GM23338 (cell line): Measurements from ENCODE around the gene MID1.

Source experiments
- CREB1 ChIP-seq: fragments of 250-450 bp; sonication (Bioruptor Pico); IDR thresholded peaks from 2 replicates; pipeline ENCODE4 v1.5.0; 2020; ENCODE audit warnings: low read depth, mild to moderate bottlenecking, moderate library complexity
- EZH2 ChIP-seq: fragments of 200-600 bp; sonication (generic); IDR thresholded peaks from one replicate; pipeline ENCODE4 v1.8.0; 2017; ENCODE audit warnings: antibody characterized with exemption, mild to moderate bottlenecking, low read depth; ENCODE audit not compliant: unreplicated experiment
- EZH2phosphoT487 ChIP-seq: fragments of 200-600 bp; sonication (generic); IDR thresholded peaks from one replicate; pipeline ENCODE4 v1.8.1; 2018; ENCODE audit warnings: antibody characterized with exemption; ENCODE audit not compliant: unreplicated experiment
- JUNB ChIP-seq: IDR thresholded peaks from one replicate; pipeline ENCODE4 v1.6.1; 2016; ENCODE audit warnings: antibody characterized with exemption; ENCODE audit not compliant: unreplicated experiment
- NANOG ChIP-seq: IDR thresholded peaks from 2 replicates; pipeline ENCODE4 v1.6.1; 2016; ENCODE audit warnings: antibody characterized with exemption, borderline replicate concordance
- POLR2AphosphoS5 ChIP-seq: IDR thresholded peaks from 2 replicates; pipeline ENCODE4 v1.6.1; 2016; ENCODE audit warnings: antibody characterized with exemption, low read depth
- ZNF114 ChIP-seq: fragments of 250-450 bp; sonication (Bioruptor Pico); IDR thresholded peaks from 2 replicates; pipeline ENCODE4 v1.5.0; 2020; ENCODE audit warnings: mild to moderate bottlenecking, moderate library complexity
- TF ChIP-seq, protein P1 (sequence below), 2 experiments: fragments of 200-600 bp in 1 of 2; sonication (generic) in 1 of 2; conservative IDR thresholded peaks; 2 replicates each; pipeline versions ENCODE4 v1.5.1 to v1.6.1; 2016 to 2017; ENCODE audit warnings: antibody characterized with exemption in 2 of 2, low read depth in 2 of 2, mild to moderate bottlenecking in 2 of 2, moderate library complexity in 1 of 2
- TF ChIP-seq, protein P2 (sequence below): IDR thresholded peaks from one replicate; pipeline ENCODE4 v1.6.1; 2018; ENCODE audit warnings: antibody characterized with exemption; ENCODE audit not compliant: unreplicated experiment

DNA sequence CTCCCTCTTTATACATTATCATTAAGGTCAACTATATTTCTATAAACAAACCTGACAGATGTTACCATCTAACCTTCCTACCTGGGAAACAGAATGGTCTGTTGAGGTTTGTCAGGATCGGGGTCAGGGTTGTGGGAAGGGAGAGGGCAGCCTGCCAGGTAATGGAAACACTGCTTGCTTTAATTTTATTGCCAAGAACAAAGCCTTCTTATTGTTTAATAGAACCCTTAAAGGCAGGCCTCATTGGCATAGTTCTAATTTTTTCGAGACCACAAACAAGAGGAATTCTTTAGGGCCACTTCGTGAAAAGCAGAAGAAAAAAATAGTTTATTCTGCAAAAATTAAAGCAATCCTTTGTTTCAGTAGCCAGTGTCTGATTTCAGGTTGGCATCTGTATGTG is 113.2 kb downstream of the MID1 start:
- TF ChIP-seq, protein P1, sequence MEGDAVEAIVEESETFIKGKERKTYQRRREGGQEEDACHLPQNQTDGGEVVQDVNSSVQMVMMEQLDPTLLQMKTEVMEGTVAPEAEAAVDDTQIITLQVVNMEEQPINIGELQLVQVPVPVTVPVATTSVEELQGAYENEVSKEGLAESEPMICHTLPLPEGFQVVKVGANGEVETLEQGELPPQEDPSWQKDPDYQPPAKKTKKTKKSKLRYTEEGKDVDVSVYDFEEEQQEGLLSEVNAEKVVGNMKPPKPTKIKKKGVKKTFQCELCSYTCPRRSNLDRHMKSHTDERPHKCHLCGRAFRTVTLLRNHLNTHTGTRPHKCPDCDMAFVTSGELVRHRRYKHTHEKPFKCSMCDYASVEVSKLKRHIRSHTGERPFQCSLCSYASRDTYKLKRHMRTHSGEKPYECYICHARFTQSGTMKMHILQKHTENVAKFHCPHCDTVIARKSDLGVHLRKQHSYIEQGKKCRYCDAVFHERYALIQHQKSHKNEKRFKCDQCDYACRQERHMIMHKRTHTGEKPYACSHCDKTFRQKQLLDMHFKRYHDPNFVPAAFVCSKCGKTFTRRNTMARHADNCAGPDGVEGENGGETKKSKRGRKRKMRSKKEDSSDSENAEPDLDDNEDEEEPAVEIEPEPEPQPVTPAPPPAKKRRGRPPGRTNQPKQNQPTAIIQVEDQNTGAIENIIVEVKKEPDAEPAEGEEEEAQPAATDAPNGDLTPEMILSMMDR (conservative IDR thresholded peaks at IDR 0.05; ENCODE audit: low read depth in 2 of 2), result no peak
- TF ChIP-seq, protein P2, sequence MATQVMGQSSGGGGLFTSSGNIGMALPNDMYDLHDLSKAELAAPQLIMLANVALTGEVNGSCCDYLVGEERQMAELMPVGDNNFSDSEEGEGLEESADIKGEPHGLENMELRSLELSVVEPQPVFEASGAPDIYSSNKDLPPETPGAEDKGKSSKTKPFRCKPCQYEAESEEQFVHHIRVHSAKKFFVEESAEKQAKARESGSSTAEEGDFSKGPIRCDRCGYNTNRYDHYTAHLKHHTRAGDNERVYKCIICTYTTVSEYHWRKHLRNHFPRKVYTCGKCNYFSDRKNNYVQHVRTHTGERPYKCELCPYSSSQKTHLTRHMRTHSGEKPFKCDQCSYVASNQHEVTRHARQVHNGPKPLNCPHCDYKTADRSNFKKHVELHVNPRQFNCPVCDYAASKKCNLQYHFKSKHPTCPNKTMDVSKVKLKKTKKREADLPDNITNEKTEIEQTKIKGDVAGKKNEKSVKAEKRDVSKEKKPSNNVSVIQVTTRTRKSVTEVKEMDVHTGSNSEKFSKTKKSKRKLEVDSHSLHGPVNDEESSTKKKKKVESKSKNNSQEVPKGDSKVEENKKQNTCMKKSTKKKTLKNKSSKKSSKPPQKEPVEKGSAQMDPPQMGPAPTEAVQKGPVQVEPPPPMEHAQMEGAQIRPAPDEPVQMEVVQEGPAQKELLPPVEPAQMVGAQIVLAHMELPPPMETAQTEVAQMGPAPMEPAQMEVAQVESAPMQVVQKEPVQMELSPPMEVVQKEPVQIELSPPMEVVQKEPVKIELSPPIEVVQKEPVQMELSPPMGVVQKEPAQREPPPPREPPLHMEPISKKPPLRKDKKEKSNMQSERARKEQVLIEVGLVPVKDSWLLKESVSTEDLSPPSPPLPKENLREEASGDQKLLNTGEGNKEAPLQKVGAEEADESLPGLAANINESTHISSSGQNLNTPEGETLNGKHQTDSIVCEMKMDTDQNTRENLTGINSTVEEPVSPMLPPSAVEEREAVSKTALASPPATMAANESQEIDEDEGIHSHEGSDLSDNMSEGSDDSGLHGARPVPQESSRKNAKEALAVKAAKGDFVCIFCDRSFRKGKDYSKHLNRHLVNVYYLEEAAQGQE, result no peak
- TF ChIP-seq JUNB, result no peak
- no peak for TF ChIP-seq ZNF114 (CRISPR knock-in tag)
- TF ChIP-seq NANOG, result no peak
- TF ChIP-seq POLR2AphosphoS5, result no peak
- TF ChIP-seq EZH2, result no peak
- TF ChIP-seq CREB1 (CRISPR knock-in tag), result no peak
- TF ChIP-seq EZH2phosphoT487, result no peak
